HS-5 (cell line): ENCODE measurements around the gene ATP2C2.

Experiments used
- DNase-seq: peaks from one replicate; pipeline ENCODE4 v3.0.0-alpha.2; 2012; ENCODE audit warnings: low read depth

ATP2C2 gene

DNA sequence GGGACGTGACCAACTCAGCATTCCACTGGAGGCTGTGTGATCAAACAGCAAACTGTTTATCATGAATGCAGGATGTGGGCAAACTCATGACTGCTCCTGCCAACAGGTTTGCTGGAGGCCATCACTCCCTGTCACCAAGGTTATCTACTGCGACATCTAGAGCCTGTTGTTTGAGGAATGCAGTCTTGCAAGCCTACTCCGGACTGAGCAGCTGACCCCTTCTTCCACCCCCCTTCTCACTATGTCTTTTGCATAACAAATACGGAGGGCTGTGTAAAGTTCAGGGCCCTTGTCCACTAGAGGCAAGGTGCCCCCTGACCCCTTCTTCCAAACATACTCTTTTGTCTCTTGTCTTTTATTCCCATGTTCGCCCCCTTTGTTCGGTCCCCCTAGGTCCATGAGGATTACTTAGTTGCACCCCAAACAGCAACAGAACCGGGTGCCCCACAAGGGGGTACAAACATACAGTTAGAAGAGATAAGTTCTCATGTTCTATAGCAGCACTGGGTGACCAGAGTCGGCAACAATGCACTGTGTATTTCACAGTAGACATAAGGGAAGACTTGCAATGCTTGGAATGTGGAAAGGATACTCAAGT is 107.4 kb downstream of the ATP2C2 start:
- no peak for DNase-seq

DNA sequence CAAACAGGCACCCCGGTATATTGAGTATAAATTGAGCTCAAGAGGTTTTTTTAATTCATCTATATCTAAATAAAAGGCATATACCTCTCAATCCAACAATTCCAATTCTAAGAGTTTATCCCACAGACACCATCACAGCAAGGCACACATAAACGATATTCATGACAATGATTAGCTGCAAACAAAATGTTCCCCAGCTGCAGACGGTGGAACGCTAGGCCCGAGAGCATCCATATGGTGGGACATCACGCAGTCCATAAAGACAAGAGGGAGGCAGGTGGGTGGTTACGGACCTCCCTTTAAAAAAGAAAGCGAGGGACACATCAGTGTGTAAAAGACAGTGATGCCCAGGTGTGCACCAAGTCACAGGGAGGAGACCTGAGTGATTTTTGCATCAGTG is 108.1 kb downstream of the ATP2C2 start:
- no peak for DNase-seq

GRCh38 chr16:84477661-84478060 is 109.3 kb downstream of the ATP2C2 start:
- DNase-seq, result no peak

DNA sequence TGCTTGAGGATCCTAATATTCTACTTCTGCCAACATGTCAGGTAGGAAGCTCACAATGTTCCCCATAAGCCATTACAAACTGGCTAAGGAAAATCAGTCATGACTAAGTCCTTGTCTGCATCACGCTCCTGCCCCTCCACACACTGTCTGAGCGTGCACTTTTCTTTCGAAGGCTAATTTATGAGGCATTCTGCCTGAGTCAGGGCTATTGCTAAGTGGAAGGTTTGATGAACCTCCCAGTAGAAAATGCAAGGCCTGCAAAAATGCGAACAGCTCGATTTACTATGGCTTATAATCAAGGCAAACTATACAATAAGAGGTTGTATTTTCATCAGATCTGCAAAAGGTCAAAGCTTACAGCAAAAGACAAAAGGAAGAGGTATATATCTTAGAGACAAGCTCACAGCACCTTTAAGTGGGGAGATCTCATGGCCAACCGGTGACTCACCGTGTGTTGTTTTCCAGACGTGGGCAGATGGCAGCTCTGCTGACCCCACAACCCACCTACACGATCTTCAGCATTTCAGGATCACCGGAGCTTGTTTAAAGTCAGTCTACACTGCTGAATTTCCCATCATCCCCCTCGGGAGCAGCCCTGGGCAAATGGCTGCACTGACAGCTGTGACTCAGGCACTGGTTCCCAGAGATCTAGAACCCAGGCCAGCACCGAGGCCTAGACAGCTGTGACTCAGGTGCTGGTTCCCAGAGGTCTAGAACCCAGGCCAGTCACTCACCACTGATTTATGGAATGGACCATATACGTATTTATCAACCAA is 110.0 kb downstream of the ATP2C2 start:
- DNase-seq, result no peak

- no peak for DNase-seq
These were observed 111.5 kb downstream of the ATP2C2 start for GRCh38 chr16:84479716-84480450.

GRCh38 chr16:84481051-84481735 is 112.9 kb downstream of the ATP2C2 start:
- no peak for DNase-seq

DNA sequence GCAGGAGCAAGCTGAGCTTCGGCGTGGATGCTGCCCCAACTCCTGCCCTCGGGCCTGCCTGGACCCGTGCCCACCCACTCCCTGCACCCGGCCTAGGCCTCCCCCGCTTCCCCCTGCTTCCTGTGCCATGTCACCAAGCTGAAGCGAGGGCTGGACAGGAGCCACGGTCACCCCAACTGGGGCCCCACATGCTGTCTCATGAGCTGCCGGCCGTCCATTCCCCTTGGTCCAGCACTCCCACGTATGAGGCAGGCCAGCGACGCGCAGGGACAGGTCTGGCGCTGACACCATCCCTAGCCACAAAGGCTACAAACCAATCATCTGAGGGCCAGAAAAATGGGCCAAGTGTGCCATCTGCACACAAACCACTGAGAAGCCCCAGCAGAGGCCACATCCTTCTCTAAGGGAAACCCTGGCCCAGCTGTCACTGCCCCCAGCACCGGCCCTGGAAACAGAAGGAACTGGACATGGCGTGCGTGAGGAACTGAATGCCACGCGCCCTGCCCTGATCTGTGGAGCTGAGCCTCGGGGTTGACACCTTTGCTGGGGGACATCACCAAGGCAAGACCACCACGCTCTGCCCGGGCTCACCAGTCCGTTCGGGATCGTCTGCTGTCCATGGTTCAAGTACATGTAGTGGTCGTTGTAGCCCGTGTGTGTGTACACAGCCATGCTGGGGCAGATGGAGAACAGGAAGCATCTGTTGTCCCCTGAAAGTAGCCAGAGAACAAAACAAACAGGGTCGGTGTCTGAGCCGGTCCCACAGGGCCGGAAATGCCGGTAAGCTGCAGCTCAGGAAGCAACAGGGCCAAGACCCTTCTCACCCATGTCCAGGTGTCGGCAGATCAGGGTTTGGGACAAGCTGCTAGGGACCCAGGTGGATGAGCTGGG is 113.9 kb downstream of the ATP2C2 start:
- no peak for DNase-seq

GRCh38 chr16:84482951-84483881 is 114.9 kb downstream of the ATP2C2 start:
- DNase-seq, result no peak

GRCh38 chr16:84483882-84484565 is 115.7 kb downstream of the ATP2C2 start:
- DNase-seq, result no peak

- DNase-seq, result no peak
These were observed 116.4 kb downstream of the ATP2C2 start for GRCh38 chr16:84484579-84485254.

DNA sequence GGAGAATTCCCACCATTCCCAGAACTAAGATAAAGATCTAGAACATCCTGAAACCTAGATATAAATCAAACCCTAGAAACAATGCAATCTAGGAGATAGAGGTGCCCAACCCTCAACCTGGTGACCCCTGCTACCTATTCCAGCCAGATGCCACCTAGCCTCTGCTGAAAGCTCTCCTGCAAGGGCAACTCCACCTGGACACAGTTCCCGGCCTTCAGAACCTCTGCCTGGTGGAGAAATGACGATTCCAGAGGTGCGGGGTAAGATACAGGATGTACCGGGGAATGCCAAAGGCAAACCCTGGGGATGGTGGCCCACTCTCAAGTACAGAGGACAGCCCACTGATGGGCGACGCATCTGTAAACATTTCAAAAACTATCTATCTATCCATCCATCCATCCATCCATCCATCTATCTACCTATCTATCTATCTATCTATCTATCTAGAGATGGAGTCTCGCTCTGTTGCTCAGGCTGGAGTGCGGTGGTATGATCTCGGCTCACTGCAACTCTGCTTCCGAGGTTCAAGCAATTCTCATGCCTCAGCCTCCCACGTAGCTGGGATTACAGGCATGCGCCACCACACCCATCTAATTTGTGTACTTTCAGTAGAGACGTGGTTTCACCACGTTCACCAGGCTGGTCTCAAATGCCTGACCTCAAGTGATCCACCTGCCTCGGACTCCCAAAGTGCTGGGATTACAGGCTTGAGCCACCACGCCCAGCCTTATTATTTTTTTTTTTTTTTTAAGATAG is 117.1 kb downstream of the ATP2C2 start:
- no peak for DNase-seq

DNA sequence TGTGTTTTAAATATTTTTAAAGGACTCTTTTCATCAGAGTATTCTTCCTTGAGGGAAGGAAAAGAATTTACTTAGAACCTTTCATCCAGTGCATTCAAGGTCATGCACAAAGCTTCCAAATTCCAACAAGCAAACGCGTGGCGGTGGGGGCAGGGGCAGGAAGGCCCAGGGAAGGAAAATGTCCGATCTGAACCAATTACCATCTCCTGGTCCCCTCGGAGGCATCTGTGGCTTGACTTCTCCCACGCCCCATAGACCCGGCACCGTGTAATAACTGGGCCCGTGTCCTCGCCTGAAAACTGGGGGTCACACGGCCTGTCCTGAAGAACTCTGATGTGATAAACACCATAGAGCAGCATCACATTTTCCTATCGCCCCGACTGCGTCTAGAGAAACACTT is 117.8 kb downstream of the ATP2C2 start:
- no peak for DNase-seq

DNA sequence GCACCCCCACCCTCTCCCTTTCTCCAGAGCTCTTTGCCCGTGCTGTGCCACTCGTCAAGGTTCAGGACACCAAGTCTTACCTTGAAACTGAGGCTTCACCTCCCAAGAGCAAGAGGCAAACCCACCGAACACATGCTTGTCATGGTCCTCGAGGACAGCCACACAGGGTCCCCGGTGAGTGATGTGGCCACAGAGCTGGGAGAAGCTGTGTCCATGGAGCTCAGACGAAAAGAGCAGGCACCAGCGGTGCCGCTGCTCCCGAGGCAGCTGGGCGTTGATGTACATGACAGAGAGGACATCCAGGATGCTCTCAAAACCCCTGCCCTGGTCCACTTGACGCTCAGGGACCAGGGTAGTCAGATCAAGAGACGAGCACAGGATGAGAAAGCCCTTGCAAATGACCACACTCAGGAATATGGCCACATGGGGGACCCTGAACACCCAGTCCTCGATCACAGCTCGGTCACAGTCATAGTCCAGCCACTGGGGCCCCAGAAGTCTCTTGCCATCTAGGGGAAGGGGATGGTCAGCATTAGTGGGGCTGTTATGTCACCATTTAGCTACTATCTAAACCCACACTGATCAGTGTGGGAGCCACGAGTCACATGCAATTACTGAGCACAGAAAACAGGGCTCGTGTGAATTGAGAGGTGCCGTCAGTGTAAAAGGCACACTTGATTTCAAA is 118.4 kb downstream of the ATP2C2 start:
- no peak for DNase-seq

- no peak for DNase-seq
These were observed 119.0 kb downstream of the ATP2C2 start for GRCh38 chr16:84487358-84487757.

DNA sequence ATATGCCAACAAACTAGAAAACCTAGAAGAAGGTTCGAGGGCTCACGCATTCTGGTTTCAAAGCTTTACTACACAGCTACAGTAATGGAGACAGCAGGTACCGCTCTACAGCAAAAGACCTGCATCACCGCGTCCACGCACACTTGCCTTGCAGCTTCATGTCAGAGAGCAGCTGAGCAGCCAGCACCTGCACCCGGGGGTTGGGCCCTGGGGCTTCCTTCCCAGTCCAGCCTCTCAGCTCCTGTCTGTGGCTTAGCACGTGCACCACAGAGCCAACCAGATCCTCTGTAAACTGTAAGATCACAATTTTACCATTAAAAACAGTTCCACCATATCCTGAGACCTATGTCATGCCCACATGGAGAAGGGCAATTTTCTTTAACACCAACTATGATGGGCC is 120.8 kb downstream of the ATP2C2 start:
- no peak for DNase-seq

DNA sequence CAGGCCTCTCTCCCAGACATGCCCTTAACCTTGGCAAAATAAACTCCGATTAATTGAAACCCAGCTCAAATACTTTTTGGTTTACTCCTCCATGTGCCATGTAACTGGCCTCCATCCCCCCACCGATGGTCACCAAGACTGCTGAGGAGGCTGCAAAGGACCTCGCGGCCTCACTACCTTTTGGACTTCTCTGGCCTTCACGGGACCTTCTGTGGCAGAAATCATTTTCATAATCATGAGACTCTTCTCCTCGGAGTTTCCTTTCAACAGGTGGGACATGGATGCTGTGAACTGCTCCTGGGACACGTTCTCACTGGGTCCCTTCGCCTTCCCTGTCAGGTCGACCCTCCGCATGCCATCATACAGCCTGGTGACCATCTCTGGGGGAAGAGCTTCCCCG is 127.2 kb downstream of the ATP2C2 start:
- no peak for DNase-seq

GRCh38 chr16:84496991-84497390 is 128.7 kb downstream of the ATP2C2 start:
- no peak for DNase-seq
